GM06990 (cell line): ENCODE measurements around the gene WWC2.

Source experiments
- DNase-seq: peaks from one replicate; pipeline ENCODE4 v3.0.0-alpha.2; 2011; ENCODE audit not compliant: insufficient read length; ENCODE audit errors: extremely low read depth
- H3K27me3 ChIP-seq: replicated peaks from 2 replicates; pipeline ENCODE4 v1.6.0; 2011; ENCODE audit warnings: low read length; ENCODE audit not compliant: control insufficient read depth, insufficient read depth
- H3K36me3 ChIP-seq: 2 replicates; pipeline ENCODE4 v1.5.1; 2011; ENCODE audit warnings: low read length; ENCODE audit not compliant: control insufficient read depth, insufficient read depth
- H3K4me3 ChIP-seq: replicated peaks from 2 replicates; pipeline ENCODE4 v1.5.1; 2011; ENCODE audit warnings: low read depth, mild to moderate bottlenecking, control low read depth, low read length
- CTCF ChIP-seq: IDR thresholded peaks from 2 replicates; pipeline ENCODE4 v1.5.1; 2011; ENCODE audit warnings: low read length, control low read depth, mild to moderate bottlenecking, inconsistent platforms; ENCODE audit not compliant: insufficient read depth, poor library complexity, severe bottlenecking

WWC2 gene

GRCh38 chr4:183136855-183137254 lies 37.8 kb downstream of the WWC2 start:
- H3K27me3 ChIP-seq: no peaks in the 10 kb centered on the region
- no peak overlapping the region for H3K4me3 ChIP-seq
- DNase-seq: no peak
- H3K36me3 ChIP-seq: no peaks in the 10 kb centered on the region
- TF ChIP-seq CTCF: no peak

GRCh38 chr4:183139058-183139750 lies 40.1 kb downstream of the WWC2 start:
- H3K4me3 ChIP-seq: no peak overlapping the region
- no peaks in the 10 kb centered on the region for H3K36me3 ChIP-seq
- TF ChIP-seq CTCF: no peak
- no peaks in the 10 kb centered on the region for H3K27me3 ChIP-seq
- DNase-seq: no peak

GRCh38 chr4:183139972-183140570 lies 41.0 kb downstream of the WWC2 start:
- H3K27me3 ChIP-seq: no peaks in the 10 kb centered on the region; the same call in 1 of the 2 replicates
- no peak overlapping the region for H3K4me3 ChIP-seq
- H3K36me3 ChIP-seq: no peaks in the 10 kb centered on the region
- no peak for DNase-seq
- no peak for TF ChIP-seq CTCF

GRCh38 chr4:183140911-183141320 lies 41.9 kb downstream of the WWC2 start:
- no peak for DNase-seq
- Histone ChIP-seq H3K27me3 (no peaks in the 10 kb centered on the region; the same call in 1 of the 2 replicates), H3K4me3 (no peak overlapping the region), H3K36me3 (no peaks in the 10 kb centered on the region)
- no peak for TF ChIP-seq CTCF

GRCh38 chr4:183141997-183142396 lies 42.9 kb downstream of the WWC2 start:
- Histone ChIP-seq H3K27me3 (no peaks in the 10 kb centered on the region; the same call in 1 of the 2 replicates), H3K36me3 (no peaks in the 10 kb centered on the region), H3K4me3 (no peak overlapping the region)
- DNase-seq: no peak
- TF ChIP-seq CTCF: no peak
